HFF-Myc (cell line): ENCODE data around the gene INPP5A.

Experiments
- DNase-seq: peaks from one replicate; pipeline ENCODE4 v3.0.0-alpha.2; 2011; ENCODE audit warnings: low read depth; ENCODE audit errors: extremely low read depth
- H3K4me3 ChIP-seq: replicated peaks from 2 replicates; pipeline ENCODE4 v1.5.1; 2011; ENCODE audit warnings: low read depth, mild to moderate bottlenecking, control low read depth, low read length
- TF ChIP-seq, protein P1 (sequence below): IDR thresholded peaks from 2 replicates; pipeline ENCODE4 v1.5.1; 2012; ENCODE audit warnings: mild to moderate bottlenecking, low read depth, low read length, control low read depth; ENCODE audit errors: missing control alignments

Gene INPP5A

DNA sequence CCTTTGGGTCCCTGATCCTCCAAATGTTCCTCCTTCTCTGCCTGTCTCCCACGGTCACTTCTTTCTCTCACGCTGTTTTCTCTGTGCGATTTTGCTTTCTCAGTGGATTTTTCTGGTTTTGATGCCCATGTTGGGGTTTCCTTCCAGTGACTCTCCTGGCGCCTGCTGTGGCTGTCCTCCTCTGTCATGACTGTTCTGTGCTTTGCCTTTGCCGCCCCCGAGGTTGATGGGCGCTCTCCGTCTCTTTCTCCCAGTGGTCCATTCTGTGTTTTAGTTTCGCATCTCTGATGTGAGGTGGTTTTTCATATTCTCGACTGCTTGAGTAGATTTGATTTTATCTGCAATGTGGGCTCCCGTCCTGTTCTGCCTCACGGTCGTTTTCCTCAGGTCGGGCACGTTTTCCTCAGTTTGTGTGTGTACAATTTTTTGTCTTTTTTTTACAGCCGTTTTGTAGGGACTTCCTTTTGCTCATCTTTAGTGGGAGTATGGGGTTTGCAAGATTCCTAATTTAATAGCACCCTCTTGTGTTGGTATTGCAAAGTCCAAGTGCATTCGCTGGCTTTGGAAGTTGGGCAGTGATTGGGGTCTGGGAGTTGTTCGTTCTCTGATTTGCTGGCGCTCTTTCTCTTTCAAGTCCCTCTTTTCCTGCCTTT, 100.0 kb downstream of the INPP5A start:
- peak; percentile 54 for DNase-seq
- TF ChIP-seq, protein P1, sequence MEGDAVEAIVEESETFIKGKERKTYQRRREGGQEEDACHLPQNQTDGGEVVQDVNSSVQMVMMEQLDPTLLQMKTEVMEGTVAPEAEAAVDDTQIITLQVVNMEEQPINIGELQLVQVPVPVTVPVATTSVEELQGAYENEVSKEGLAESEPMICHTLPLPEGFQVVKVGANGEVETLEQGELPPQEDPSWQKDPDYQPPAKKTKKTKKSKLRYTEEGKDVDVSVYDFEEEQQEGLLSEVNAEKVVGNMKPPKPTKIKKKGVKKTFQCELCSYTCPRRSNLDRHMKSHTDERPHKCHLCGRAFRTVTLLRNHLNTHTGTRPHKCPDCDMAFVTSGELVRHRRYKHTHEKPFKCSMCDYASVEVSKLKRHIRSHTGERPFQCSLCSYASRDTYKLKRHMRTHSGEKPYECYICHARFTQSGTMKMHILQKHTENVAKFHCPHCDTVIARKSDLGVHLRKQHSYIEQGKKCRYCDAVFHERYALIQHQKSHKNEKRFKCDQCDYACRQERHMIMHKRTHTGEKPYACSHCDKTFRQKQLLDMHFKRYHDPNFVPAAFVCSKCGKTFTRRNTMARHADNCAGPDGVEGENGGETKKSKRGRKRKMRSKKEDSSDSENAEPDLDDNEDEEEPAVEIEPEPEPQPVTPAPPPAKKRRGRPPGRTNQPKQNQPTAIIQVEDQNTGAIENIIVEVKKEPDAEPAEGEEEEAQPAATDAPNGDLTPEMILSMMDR = peak; percentile 68
- H3K4me3 ChIP-seq = no peak overlapping the region

DNA sequence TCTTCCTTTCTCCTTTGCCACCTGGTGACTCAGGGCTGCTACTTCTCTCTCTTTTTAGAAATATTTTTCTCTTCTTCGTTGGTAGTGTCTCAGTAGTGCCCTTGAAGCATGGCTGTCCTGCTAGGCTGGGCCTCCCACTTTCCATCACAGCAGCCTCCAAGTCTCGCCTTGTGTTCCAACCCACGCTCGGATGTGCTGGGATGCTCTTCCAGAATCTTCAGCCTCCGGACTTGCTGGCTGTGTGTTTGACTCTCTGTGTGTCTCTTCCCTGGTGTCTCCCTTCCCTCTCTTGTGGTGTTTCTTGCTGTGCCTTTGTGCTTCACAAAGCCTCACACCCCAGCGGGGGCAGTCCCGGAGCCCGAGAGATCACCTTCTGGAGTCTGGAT, 100.5 kb downstream of the INPP5A start:
- TF ChIP-seq, protein P1 = no peak
- no peak overlapping the region for H3K4me3 ChIP-seq
- DNase-seq = no peak

DNA sequence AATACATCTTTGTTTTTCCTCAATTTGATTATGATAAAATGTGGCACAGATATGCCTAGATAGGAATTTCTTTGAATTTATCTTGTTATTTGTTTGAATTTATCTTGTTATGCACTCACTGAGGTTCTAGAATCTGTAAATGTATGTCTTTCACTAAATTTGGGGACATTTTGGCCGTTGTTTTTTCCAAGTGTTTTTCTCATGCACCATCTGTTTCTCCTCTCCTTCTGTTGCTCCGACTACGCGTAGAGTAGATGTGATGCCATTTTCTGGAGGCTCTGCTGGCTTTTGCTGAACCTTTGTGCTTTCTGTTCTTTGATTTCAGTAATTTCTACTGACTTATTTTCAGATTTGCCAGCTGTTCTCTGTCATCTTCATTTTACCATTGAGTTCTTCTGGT, 101.9 kb downstream of the INPP5A start:
- no peak overlapping the region for H3K4me3 ChIP-seq
- TF ChIP-seq, protein P1 = no peak
- DNase-seq = no peak

DNA sequence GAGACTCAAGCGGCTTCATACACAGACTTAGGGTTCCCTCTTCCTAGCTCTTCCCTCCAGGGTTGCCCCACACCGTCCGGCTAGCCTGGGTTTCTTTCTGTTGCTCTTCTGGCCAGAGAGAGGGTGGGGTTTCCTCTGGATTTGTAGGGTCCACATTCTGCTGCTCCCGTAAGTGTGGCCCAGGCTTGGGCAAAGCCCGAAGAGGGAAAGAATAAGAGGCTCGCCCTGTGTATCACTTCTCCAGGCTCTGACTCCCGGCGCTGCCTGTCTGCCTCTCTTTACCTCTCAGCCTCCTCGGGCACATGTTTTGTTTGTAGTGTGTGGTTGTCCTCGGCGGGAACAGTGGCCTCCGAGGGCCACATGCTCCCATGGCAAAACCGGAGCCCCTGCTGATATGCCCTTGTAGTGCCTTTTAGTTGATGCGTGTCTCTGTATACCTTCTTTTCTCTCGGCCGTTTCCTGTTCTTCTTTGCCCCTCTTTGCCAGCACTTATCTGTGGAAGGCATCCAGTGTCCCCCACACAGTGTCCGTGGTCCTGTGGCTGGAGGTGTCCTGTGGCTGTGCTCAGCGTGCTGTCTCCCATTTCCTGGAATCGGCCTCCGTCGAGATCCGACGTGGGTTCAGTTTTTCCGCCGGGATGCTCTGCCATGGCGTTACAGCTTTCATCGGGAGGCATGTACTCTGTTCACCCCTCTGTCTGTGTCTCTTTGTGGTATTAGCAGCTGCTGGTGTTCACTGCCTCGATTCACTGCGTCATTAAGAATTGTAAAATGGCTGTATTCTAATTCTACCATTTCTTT, 102.9 kb downstream of the INPP5A start:
- no peak for DNase-seq
- H3K4me3 ChIP-seq = no peak overlapping the region
- TF ChIP-seq, protein P1 = no peak

DNA sequence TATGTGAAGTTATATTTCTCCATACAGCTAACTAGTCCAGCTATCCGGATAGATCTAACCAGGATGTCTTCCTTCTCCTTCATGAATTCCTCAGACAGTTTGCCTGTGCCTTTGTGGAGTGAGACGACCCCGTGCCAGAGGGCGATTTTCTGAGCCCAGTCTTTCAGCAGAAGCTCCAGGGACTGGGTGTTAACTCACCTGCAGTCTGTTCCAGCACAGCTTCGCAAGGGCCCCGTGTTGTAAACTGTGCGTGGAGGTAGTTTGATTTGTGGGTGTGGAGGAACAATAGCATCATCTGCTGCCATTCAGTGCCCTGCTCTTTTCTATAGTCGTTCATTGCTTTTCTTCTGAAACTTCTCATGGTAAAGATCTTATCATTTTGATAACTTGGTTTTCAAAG, 103.8 kb downstream of the INPP5A start:
- no peak overlapping the region for H3K4me3 ChIP-seq

DNA sequence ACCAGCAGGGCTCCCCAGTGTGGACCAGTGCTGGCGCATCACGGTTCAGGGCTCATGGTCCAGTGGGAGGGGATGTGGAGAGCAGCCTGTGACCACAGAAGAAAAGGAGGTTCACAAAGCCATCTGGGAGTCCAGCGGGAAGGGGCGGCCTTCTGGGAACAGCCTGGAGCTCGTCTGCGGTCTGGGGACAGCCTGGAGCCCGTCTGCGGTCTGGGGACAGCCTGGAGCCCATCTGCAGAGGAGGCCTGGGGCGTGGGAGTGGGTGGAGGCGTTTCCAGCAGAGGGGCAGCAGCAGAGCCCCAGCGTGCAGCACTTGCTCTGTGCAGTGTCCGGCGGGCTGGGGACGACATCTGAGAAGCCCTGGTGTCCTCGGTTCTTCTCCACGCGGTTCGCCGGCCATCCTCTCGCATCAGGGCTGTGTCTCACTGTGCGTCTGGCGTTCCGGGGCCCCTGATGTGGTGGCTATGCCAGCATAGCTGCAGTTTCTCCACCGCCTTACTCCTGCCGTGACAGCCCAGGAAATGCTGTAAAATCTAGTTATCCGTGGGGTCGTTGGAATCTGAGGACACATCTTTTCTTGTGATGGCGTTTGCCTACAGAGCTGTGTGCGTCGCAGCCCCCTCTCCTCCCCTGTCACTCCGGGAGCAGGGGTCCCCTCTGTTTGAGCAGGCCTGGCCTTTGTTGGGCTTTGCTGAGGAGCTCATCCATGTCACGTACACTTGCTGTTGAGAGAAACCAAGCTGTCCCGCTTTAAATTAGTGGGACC, 104.6 kb downstream of the INPP5A start:
- TF ChIP-seq, protein P1 = no peak
- no peak overlapping the region for H3K4me3 ChIP-seq
- no peak for DNase-seq

More for the DNA sequence above, 103.8 kb downstream of the INPP5A start:
- TF ChIP-seq, protein P1 = no peak
- no peak for DNase-seq
